Stimulated activated CD4-positive, alpha-beta T cell treated with anti-CD3 and anti-CD28 coated beads, Interleukin-1b, Interleukin-23, amount 100 ng/mL, for 1 hour (primary cell): Measurements from ENCODE around the gene HOXD8.

Source experiments
- DNase-seq, 2 donors: peaks; one replicate each; pipeline ENCODE4 v3.0.0-alpha.2; 2020; ENCODE audit warnings: low read depth in 2 of 2

HOXD8 gene

DNA sequence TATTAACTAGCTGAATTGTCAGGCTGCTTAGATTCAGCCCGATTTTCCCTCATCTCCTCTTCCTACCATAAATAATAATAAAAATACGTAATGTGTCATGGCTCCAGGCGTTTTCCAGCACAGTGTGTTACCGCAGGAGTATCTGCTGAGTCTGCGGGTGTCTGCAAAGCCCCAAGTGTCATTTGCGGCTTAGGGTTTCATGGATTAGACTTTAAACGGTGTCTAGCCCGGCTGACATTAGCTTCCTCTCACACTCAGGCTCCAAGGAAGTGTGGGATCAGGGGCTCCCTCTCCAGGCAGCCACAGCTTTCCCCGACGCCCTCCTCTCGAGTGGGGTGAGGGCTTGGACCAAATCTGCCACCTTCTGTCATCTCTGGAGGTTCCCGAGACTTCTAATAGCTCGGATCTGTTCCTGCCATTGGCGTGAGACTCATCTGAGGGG lies 44.9 kb downstream of the HOXD8 start:
- no peak for DNase-seq

DNA sequence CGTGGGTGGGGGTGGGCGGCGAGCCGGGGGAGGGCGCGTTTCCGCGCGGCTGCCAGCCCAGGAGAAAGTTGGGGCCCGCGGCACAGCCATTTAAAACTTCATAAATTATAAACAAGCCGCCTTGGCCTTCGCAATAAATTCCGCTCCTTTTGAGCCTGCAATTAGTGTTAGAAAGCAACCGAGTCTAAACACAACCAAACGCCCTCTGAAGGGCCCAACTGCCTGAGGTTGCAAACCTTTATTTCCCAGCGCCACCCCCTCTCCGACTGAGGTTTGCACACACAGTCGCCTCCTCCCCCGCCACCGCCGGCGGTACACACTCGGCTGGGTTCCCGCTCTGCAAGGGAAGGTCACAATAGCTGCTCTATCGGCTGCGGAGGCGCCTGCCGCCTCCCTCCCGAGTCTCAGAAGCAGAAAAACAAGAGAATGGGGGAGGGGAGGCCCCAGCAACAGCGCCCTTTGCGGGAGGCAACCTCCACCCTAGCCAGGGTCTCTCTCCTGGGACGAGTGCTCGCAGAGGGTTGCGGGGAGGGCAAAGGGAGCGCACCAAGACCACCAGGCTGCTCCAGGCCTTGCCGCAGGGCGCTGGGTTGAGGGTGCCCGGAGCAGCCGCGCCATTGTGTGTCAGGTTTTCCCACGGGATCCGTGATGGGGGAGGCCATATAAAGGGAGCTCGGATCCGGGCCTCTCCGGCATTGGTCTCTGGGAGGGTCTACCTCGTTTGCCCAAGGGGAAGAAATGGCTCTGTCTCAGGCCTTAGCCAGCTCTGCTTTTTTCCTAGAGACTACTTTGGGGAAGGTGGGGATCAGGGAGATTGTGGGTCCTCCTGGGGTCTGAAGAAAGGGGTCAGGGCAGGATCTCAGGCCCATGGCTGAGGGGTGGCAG lies 45.6 kb downstream of the HOXD8 start:
- no peak for DNase-seq

DNA sequence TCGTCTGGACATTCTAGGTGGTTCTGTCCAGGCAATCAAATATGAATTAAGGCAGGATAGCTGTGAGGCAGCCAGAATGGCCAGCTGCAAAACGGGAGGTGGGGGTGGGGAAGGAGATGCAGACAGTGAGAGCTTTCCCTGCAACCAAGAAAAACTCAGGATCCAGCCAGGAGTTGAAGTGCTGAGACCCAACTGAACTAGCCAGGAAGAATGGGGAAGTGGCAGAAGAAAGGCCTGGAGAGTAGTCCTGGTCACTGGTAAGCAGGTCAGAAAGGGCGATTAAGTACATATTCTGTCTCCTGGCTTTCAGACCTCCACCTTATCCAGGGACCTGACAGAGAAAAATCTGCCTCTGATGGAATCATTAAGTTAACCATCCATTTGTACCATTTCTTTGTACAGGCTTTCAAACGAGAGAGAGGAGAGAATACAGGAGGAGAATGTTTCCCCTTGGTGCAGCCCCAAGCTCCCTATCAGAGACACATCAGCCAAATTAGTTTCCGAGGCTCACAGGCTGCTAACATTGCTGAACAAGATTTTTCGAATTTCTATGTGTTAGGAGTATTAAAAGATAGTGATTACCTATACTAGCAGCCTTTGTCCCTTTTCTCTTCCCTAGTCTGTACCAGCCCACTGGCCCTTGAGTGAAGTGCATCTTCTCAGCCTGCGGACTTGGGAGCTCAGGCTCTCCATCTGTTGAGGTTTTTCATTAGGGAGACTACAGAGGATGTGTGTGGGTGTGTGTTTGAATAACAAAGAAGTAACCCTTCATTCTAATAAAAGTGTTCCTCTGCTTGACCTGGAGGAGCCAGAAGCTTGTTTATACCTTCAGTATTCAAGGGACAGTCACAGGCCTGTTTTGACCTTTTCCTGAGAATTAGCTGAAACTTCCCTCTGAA lies 46.5 kb downstream of the HOXD8 start:
- DNase-seq, result no peak

DNA sequence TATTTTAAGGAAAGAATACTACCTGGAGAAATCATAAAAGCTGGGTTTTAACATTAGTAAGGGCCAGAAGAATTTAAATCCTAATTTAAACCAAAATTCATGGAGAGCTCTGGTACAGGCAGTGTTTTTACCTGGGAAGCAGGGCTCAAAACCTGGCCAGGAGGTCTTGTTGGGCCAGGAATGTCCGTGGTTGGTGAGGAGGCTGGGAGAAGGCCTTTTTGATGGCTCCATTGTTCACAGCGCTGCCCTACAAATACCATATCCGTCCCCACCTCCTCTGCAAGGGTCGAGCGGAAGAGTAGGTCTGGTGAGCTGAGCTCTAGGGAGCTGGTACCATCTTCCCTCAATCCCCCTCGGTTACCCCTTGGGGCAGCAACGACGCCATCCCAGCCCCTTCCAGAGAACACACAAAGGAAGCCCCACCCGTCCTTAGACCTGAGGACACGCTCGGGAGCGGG lies 48.1 kb downstream of the HOXD8 start:
- DNase-seq, result no peak

DNA sequence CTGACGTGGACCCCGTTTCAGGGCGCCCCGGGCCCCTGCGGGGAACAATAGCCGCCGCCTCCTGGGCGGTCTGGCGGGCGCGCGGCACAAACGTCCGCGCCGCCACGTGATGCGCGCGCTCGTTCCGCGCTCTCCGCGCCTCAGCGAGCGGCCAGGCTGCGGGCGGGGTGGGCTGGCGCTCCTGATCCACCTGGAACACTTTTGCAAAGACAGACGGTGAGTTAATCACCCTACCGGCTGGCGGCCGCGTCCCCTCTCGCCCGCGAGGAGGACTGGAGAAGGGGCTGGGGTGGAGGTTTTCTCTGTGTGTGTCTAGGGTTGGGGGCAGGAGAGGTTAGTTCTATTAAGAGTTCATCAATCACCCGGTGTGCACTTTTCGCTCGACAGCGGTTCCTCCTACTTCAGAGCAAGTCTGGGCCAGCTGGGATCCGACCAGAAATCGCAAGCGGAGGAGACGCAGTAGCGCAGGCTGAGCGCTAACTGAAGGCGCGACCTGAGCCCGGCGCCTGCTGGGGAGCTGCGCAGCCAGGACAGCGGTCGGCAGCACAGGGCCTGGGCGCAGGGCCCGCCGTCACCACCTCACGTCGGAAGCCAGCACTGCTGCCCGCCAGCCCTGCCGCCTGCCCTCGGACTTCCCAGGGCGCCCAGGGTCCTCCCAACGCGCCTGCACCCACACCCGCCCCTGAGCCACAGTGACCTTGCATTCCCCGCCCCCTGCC lies 48.7 kb downstream of the HOXD8 start:
- DNase-seq, result no peak

DNA sequence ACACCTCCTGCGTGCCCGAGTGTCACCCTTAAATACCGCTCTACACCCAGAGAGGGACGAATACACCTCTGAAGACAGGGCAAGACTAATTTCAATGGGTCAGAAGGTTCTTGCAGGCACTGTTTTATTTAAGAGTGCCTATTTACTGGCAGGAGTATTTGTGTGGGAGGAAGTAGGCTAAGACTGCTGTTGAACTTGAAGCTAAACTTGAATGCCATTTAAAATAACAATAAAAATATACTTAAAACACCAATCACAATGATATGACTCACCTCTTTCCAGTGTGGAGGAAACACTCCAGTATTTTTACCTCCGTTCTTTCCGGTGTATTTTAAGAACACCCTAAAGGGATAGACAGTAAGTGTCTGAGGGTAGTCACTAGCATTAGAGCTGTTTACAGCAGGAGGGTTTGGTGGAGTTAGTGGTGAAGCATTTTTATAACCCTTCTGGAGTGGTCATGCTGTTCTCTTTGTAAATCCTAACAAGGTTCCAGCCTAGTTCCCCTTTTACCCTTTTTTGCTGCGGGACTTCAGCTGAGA lies 49.3 kb downstream of the HOXD8 start:
- DNase-seq, result no peak

DNA sequence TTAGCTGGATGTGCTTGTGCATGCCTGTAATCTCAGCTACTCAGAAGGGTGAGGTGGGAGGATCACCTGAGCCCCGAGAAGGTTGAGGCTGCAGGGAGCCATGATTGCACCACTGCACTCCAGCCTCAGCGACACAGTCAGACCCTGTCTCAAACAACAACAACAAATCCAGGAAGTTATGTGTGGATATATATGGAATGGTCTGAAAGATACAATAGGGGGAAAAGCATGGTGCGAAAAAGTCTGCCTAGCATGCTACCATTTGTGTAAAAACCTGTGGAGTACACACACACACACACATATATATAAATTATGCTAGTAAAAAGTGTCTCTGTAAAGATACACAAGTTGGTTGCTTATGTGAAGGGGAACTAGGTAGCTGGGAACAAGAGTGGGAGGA lies 52.0 kb downstream of the HOXD8 start:
- DNase-seq, result no peak
